HG03159 (cell line): Measurements from ENCODE around the gene AJUBA.
"Not testable (repeated sequence)": the region's sequence is repeated elsewhere in the genome, so short reads cannot be mapped to it uniquely, and the experiment has no call there.

Source experiments
- ATAC-seq: cut with Tn5 transposase; IDR thresholded peaks from one replicate; pipeline ENCODE4 v1.9.1; 2021; ENCODE audit warnings: mild to moderate bottlenecking, moderate library complexity; ENCODE audit not compliant: unreplicated experiment

AJUBA gene

DNA sequence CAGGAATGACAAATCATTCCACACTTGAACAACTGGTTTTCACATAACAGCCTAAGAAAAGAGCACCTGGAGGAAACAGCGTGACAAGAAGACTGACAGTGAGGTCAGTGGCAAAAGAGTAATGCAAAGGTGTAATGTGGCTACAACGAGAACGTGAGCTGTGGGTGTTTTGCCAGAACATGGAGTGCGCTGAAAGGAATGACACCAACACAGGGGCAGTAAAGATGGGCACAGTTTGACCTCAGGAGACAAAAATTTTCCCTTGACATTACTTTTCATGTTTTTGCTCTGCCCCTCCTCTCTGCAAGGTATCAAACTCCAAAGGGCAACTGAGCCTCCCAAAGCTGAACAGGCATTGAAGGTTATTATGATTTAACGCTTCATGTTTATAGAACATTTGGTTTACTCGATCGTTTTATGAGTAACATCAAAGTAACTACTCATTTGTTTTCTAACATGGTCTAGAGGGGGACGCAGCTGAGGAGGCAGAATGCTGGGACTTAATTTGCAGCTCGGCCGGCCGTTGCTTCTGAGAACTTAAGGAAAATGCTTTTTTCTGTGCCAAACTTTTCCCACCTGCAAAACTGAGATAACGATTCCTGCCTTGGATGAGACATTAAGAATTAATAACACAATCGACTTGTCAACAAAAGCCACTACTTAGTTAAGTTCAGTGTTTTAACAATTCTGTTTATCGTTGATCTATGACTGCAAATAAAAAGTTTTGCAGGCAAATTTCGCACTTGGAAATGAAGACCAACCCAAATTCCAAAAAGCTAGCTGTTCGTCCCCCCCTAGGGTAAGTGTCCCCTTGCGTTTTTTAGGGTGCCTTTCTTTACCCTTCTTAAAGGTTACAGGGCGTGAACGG, 26.4 kb downstream of the AJUBA start:
- no peak for ATAC-seq

DNA sequence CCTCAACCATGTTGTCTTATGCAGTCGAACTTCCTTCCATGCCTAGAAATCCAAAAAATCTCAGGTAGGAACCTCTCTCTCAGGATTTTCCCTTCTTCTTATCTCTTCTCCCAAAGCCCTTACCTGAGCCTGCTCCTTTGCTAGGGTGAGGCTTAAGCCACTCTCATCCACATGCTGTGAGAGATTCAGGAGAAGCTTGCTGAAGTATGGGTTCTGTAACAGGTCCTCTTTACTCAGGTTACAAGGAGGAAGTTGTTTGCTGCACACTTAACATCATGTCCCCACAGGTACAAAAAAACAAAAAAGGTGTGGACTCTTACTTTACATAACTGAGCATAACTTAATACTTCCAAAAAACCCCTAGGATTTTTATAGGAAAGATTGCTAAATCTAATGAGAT, 29.9 kb downstream of the AJUBA start:
- no peak for ATAC-seq

DNA sequence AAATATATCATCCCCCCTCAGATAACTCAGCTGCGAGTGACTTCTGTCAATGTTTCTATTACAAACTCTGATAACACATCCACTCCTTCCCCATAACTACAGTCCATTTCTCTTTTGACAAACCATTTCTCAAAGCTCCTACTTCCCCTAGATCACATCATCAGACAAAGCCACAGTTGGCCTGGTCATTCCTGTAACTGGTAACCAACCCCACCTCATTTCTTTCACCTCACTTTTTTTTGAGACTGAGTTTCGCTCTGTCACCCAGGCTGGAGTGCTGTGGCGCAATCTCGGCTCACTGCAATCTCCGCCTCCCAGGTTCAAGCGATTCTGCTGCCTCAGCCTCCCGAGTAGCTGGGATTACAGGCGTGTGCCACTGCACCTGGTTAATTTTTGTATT, 30.6 kb downstream of the AJUBA start:
- ATAC-seq = not testable (repeated sequence)

DNA sequence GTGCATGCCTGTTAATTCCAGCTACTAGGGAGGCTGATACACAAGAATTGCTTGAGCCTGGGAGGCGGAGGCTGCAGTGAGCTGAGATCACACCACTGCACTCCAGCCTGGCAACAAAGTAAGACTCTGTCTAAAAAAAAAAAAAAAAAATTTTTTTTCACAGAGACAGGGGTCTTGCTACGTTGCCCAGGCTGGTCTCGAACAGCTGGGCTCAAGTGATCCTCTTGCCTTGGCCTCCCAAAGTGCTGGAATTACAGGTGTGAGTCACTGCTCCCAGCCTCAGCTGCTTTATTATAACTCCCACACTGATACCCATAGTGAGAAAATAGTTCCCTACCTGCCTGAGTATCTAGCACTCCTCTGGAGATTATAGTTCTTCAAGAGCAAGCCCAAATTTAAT, 36.7 kb downstream of the AJUBA start:
- ATAC-seq = no peak

DNA sequence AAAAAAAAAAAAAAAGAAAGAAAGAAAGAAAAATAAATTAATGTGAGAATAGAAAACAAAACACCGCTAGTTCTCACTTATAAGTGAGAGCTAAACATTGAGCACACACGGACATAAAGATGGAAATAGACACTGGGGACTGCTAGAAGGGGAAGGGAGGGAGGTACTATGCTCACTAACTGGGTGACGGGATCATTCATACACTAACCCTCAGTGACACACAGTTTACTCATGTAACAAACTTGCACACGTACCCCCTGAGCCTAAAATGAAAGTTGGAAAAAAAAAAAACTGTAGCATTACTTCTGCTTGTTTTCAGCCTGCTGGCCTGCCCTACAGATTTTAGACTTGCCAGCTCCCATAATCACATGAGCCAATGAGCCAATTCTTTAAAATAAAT, 42.7 kb downstream of the AJUBA start:
- no peak for ATAC-seq

- ATAC-seq = no peak
Observed at GRCh38 chr14:22935156-22935555, 47.2 kb downstream of the AJUBA start.

DNA sequence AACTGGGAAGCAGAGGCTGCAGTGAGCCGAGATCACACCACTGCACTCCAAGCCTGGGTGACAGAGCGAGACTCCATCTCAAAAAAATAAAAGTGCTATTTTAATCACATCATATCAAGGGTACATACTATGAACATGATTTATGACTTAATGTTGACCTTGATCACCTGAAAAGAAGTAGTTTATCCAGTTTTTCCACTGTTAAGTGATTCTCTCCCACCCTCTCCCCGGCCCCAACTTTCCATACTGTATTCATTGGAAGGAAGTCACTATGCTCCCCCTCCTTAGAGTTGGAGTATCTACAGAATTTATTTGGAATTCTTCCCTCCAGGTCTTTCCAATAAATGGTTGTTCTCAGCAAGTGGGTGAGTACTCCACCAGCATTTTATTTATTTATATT, 50.2 kb downstream of the AJUBA start:
- no peak for ATAC-seq

- peak; percentile 2 for ATAC-seq
Observed at GRCh38 chr14:22929961-22930364, 52.4 kb downstream of the AJUBA start.

DNA sequence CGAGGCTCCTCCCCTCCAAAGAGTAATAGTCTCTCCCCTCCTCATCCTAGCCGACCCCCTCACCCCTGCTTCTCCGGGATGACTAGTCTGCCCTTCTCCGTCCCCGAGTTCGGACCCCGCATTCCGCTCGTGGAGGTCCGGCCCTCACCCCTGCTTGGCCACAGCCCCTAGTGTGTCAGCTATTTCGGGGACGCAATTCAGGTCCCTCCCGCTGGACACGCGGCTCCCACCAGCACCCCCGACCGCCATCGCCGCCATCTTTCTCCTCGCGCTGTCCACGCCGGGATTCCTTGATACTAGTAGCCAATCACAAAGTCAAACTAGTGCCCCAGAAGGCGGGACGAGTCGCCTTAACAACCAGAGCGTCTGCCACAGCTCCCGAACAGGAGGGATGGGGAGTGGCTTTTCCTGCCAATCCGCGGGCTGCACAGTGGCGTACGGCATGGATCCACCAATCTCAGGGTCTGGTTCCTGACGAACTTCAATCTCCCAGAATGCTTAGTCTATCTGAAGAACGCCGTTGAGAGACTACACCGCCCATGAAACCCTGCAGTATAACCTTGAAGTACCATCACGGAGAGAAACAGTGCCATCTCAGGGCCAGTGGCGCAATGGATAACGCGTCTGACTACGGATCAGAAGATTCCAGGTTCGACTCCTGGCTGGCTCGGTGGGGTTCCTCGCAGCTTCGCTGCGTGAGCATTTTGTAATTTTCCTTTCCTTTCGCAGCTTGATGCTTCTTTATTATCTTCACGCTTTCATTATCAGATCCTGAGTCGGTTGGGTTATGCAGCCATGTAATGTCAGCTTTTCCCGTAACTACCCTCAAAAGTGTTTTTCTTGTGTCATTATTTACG, 53.0 kb downstream of the AJUBA start, which contains the start of gene PRMT5:
Gene PRMT5 (minus strand): TSS at position 273 of the 857 bp plus-strand sequence. CDS start 15 bp downstream, at position 258.
- ATAC-seq = peak; percentile 90

GRCh38 chr14:22928237-22929103, 53.9 kb downstream of the AJUBA start:
- ATAC-seq = no peak

DNA sequence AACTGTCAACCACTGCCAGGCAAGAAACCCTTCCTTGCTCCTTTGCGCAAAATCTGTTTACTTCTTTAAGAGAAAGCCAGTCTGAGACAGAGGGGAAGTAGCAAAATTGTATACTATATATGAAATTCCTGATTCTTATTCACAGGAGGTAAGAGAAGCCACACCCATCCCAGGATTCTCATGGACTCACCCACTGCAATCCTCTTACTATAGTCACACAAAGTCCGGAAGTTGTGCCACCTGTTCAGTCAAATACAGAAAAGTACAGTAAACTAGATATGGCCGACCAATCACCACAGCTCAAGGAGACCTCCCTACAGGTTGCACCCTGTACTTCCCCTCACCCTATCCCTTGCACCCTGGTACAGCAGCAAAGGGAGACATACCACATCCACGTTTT, 56.0 kb downstream of the AJUBA start:
- no peak for ATAC-seq

- no peak for ATAC-seq
Observed at GRCh38 chr14:22925513-22925912, 56.8 kb downstream of the AJUBA start.

DNA sequence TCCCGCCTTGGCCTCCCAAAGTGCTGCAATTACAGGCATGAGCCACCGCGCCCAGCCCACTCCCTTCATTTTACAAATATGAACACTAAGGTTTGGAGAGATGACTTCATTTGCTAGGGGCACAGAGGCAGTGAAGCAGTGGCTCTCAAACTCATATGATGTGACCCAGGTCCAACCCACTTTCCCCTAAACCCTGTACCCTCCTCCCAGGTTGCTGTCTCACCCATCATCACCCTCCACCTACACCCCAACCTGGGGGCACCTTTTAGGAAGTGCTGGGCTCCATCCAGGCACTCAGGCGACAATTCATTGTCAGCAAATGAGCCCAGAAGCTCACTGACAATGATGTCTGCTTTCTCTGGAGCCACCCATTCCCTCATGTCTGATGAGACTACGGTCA, 58.6 kb downstream of the AJUBA start:
- ATAC-seq = no peak

DNA sequence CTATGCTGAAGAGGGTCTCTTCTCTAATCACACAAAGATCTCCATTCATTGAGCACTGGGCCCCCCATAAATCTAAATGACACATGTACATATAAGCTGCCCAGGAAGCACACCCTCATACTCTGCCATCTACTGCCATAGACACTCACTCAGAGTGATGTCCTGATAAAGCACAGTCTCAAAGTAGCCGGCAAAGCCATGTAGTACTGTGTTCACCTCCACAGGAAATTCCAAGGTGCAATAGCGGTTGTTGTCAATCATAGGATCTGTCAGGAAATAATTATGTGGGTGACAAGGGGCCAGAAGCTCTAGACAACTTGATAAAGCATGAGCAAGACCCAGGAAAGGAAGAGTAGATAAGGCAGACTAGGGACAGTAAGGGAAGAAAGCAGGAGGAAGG, 60.1 kb downstream of the AJUBA start:
- no peak for ATAC-seq
